ENCODE results near the gene TIGD4. TPM values are rescaled to one million over a fixed set of nuclear protein-coding genes. Genes with fewer than 3 reads are reported as not detected.
A peak's percentile ranks its signal among the peaks of the same experiment; 100 is the strongest.

TIGD4 gene
- total RNA-seq, 1 donor from 2014 or later = 3.8 TPM

GRCh38 chr4:152803541-152803940 lies 24.0 kb upstream of the TIGD4 start:
- no peak overlapping the region for H3K27ac Mint-ChIP-seq (ENCODE audit: unreplicated experiment)
- peaks cover 4% of the 10 kb centered on the region for H3K4me1 Mint-ChIP-seq
- peaks cover 5% of the 10 kb centered on the region for H3K9me3 Mint-ChIP-seq
- no peaks in the 10 kb centered on the region for H3K27me3 Mint-ChIP-seq (ENCODE audit: low read depth)
- H3K36me3 Mint-ChIP-seq (ENCODE audit: low read depth) = peaks cover 16% of the 10 kb centered on the region
- no peak overlapping the region for H3K4me3 Mint-ChIP-seq
- TF ChIP-seq, protein P1, sequence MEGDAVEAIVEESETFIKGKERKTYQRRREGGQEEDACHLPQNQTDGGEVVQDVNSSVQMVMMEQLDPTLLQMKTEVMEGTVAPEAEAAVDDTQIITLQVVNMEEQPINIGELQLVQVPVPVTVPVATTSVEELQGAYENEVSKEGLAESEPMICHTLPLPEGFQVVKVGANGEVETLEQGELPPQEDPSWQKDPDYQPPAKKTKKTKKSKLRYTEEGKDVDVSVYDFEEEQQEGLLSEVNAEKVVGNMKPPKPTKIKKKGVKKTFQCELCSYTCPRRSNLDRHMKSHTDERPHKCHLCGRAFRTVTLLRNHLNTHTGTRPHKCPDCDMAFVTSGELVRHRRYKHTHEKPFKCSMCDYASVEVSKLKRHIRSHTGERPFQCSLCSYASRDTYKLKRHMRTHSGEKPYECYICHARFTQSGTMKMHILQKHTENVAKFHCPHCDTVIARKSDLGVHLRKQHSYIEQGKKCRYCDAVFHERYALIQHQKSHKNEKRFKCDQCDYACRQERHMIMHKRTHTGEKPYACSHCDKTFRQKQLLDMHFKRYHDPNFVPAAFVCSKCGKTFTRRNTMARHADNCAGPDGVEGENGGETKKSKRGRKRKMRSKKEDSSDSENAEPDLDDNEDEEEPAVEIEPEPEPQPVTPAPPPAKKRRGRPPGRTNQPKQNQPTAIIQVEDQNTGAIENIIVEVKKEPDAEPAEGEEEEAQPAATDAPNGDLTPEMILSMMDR (conservative IDR thresholded peaks at IDR 0.05) = no peak
- DNase-seq (ENCODE audit: low read depth, low spot score) = no peak

DNA sequence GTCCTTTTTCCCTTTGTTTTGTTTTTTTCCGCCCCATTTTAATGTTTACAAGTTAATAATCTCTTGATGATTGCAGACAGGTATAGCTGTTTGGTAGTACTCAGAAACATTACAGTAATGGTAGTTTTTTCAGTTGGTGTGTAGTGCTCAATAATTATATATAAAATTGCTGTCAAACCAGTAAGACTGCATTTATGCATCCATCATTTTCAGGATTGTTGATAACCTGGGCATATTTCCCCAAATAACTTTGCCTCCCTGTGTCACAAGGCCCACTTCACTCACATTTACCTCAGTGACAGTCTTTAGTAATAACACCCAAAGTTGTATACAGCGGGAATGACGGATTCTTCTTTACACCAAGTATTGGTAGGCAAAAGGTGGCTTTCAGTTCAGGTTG lies 16.4 kb upstream of the TIGD4 start:
- no peak for DNase-seq (ENCODE audit: low read depth, low spot score)
- Mint-ChIP-seq H3K36me3 (ENCODE audit: low read depth) (no peaks in the 10 kb centered on the region), H3K27me3 (ENCODE audit: low read depth) (no peaks in the 10 kb centered on the region), H3K27ac (ENCODE audit: unreplicated experiment) (no peak overlapping the region), H3K4me1 (peaks cover 6% of the 10 kb centered on the region), H3K4me3 (no peak overlapping the region), H3K9me3 (no peaks in the 10 kb centered on the region)
- TF ChIP-seq, protein P1 (conservative IDR thresholded peaks at IDR 0.05) = no peak

GRCh38 chr4:152786627-152787026 lies 7.1 kb upstream of the TIGD4 start:
- no peaks in the 10 kb centered on the region for H3K27me3 Mint-ChIP-seq (ENCODE audit: low read depth)
- H3K4me1 Mint-ChIP-seq = peaks cover 27% of the 10 kb centered on the region
- H3K27ac Mint-ChIP-seq (ENCODE audit: unreplicated experiment) = peak overlapping the region; percentile 4
- H3K36me3 Mint-ChIP-seq (ENCODE audit: low read depth) = no peaks in the 10 kb centered on the region
- peak overlapping the region; percentile 5 for H3K4me3 Mint-ChIP-seq
- DNase-seq (ENCODE audit: low read depth, low spot score) = no peak
- TF ChIP-seq, protein P1 (conservative IDR thresholded peaks at IDR 0.05) = no peak
- H3K9me3 Mint-ChIP-seq = no peaks in the 10 kb centered on the region

GRCh38 chr4:152785639-152786615 lies 6.4 kb upstream of the TIGD4 start:
- Mint-ChIP-seq H3K4me1 (peaks cover 31% of the 10 kb centered on the region), H3K36me3 (ENCODE audit: low read depth) (no peaks in the 10 kb centered on the region), H3K27me3 (ENCODE audit: low read depth) (no peaks in the 10 kb centered on the region), H3K4me3 (peak overlapping the region; percentile 5), H3K9me3 (no peaks in the 10 kb centered on the region), H3K27ac (ENCODE audit: unreplicated experiment) (peak overlapping the region; percentile 4)
- TF ChIP-seq, protein P1 (conservative IDR thresholded peaks at IDR 0.05) = no peak
- DNase-seq (ENCODE audit: low read depth, low spot score) = no peak

DNA sequence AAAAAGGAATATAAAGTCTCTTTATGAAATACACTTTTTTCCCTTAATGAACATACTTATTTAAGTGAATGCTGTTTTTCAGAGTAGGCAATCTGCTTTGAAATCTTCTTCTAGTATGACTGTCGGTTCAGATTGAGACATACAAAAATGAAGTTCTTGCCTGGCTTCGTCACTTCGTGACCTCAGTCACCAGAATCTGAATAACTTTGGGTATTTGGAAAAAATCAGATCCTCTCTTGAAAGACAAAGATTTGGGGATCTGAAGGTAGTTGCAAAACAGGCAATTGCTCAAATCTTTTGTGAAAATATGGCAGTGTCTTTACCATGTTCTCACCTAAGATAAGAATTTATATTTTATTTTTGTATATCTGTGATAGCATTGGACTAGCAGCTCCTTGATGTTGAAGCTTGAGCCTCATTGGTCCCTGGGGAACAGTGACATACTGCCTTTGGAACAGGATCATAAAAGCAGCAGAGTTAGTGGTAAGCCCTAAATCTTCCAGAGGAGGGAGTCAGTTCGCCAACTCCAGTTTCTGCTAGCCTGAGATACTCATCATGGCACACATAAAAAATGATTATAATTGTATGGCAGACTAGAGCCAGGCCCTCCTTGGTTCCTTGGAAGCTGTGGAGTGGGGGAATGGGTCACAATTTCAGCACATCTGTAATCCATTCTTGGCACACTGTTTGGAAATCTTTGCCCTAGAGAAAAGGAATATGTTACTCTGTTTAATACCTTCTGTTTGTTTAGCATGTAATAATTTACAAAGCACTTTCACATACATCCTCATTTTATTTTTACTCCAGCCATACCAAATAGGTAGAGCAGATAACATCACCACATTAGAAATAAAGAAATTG lies 5.2 kb upstream of the TIGD4 start:
- Mint-ChIP-seq H3K27ac (ENCODE audit: unreplicated experiment) (no peak overlapping the region), H3K4me1 (peaks cover 38% of the 10 kb centered on the region), H3K4me3 (no peak overlapping the region), H3K9me3 (no peaks in the 10 kb centered on the region), H3K36me3 (ENCODE audit: low read depth) (no peaks in the 10 kb centered on the region), H3K27me3 (ENCODE audit: low read depth) (no peaks in the 10 kb centered on the region)
- TF ChIP-seq, protein P1 (conservative IDR thresholded peaks at IDR 0.05) = peak; percentile 37
- no peak for DNase-seq (ENCODE audit: low read depth, low spot score)

Data from neural crest cell (in vitro differentiated cells).